Measurements from ENCODE around the gene RALGDS.
A peak's percentile ranks its signal among the peaks of the same experiment; 100 is the strongest.

The RALGDS gene

DNA sequence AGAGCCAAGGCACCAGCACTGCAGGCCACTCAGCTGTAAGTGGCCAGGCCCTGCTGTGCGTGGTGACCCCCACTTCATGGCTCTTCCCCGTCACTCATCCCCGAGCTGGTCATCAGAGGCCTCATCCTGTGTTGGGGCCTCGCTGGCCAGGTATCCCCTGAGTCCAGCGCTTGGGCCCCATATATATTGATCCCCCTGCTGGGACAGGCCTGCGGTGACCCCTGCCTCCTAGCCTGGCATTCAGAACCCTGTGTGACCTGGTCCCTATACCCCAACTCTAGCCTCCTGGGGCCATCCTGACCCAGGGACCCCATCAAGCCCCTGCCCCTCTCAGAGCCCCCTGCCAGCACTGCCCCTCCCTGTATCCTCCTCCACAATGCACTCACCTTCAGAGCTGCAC is 30.0 kb upstream of the RALGDS start:
- DNase-seq (ENCODE audit: low spot score), result no peak

DNA sequence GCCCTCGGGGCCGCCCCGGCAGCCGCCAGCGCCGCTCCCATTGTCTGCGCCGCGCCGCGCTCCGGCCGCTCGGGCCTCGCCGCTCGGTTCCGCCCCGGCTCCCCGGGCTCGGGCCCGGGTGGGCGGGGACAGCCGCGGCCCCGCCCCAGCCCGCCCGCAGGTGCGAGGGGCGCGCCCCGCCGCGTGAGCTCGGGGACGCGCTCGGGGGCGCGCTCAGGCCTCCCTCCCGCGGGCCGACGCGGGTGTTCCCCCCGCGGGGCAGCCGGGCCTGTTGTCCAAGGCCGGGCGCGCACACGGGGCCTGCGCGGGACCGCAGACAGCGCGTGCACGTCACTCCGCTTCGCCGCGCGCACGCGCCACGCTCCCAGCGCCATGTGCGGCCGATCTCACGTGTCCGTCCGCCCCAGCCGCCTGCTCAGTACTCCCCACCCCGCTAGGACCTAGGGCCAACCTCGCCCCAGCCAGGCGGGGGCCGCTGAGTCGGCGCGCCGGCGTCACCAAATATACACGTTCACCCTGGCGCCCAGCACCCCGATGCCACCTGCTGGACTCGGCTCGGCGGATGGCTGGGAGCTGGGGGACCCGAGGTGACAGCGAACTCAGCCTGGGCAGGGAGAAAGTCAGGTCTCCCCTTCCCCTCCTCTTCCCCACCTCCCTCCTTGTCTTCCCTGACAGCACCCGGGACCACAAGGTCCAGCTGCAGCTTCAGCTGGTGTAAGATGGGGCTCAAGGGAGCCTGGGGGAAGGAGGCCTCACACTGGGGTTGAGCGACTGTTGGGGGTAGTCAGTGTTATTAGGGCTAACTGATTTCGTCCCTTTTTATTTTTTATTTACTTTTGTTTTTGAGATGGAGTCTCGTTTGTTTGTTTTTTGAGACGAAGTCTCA is 28.3 kb upstream of the RALGDS start:
- peak; percentile 93 for DNase-seq (ENCODE audit: low spot score)

DNA sequence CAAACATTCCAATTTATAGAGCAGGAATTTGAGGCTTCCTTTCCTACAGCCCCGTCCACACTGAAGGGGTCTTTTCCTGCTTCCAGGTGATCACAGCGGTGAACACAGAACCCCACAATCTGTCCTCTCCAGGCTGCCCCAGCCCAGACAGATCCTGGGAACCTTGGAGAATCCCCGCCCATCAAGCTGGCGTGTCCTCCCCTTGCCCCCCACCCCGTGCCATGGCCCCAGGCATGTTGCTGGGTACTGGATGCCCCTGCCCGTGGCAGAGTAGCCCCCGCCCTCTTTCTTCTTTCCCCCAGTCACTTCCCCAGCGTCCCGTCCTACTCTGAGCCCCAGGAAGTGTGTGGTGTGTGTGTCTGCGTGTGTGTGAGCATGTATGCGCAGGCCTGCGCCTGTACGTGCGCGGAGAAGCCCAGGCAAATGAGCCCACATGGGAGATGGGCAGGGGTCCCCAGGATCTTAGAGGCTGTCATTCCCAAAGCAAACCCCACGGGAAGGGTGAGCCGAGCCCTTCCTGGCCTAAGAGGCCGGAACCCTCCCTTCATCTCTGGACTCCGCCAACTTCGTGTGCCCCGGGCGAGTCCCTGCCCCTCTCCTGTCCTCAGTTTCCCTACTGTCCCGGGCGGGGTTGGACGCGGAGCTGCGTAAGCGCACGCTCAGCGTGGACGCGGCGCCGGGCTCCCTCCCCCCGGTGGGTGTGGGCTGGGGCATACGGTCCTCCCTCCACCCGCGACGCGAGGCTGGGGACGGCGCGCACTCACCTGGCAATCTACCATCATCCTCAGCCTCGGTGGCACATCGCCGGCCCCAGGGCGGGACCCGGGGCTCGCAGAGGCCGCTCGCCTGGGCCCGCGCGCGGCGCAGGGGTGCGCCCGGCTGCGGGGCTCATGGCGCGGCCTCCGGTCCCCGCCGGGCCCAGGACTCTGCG is 27.4 kb upstream of the RALGDS start:
- DNase-seq (ENCODE audit: low spot score), result peak; percentile 71

DNA sequence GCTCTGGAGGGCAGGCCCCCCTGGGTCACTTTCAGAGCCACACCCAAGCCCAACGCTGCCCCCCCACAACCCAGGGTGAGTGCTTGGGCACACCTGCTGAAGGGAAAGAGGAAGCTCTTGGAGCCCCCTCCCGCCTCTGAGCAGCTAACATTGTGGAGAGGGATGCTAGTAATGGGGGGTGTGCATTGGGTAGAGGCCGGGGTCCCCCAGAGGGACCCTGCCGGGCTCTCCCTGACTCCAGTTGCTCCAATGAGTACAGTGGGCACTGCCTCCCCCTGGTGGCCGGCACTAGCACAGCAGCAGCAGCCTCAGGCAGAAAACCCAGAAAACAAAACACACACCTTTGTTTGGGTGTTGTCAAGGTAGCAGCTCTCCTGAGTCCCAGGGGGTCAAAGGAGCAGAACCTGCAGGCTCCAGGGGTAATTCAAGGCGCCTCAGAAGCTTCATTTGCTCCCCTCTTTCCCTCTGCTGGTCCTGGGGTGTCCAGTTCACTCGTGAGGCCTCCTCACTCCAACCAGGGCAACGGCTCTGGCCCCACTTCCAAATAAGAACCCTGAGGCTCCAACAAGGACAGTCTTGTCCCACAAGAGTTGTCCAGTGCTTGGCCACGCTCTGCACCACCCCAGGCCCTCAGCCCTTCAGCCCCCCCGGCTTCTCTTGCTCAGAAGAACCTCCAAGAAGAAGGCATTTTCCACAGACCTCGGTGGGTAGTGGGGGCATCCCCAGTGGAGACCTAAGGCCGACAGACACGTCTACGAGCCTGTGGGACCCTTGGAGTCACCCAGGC is 26.6 kb upstream of the RALGDS start:
- peak; percentile 82 for DNase-seq (ENCODE audit: low spot score)

DNA sequence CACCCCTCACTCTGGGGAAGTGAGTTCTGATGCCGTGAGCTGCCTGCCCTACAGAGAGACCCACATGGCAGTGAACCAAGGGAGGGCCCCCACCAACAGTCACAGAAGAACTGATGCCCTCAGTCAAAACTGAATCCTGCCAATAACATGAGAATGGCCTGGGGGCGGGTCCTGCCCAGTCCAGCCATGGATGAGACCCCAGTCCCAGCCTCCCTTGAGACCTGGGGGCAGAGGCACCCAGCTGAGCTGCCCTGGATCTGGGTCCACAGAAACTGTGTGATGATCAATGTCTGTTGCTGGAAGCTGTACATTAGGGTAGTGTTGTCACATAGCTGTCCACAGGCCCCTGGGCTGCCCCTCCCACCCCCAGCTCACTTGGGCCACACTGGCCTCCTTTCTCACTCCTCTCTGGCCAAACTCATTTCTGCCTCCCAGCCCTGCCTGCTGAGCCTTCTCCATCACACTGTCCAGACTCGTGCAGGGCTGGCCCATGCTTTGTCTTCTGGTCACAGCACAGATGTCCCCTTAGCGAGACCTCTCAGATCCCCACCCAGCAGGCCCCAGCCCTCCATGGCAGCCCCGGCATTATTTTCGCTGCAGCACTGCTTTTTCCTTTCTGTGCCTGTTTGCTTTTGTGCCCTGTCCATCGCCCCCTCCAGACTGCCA is 25.8 kb upstream of the RALGDS start:
- DNase-seq (ENCODE audit: low spot score), result no peak

DNA sequence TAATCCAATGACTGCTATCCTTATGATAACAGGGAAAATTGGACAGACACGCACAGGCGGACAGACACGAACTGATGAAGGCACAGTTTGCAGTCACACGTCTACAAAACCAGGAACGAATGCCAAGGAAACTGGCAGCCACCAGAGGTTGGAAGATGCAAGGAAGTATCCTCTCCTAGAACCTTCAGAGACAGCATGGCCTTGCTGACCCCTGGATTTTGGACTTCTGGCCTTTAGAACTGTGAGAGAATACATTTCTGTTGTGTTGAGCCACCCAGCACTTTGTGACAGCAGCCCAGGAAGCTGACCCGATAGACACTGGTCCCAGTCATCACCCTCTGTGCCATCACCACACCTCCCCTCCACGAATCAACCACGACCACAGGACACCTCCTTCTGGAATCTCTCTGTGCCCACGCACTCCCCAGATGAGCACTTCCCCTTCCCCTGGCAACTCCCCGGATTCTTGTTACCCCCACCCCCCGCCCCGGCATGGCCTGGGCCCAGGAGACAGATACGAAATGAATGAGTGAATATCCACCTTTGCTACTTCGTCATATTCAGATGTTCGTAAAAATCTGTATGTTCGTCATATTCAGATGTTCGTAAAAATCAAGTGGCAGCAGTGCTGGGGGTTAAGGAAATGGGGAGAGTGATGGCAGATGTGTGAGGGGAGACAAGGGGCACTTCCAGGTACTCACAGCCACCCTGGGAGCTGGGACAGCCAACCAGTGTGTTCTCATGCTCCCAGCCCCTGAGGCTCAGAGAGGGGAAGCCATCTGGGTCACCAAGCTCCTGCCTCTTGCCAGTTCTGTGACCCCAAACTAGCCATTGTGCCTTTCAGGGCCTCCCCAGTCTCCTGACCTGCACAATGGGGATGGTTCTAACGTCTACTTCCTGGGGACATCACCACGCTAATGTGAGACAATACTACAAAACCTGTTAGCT is 24.1 kb upstream of the RALGDS start:
- no peak for DNase-seq (ENCODE audit: low spot score)

DNA sequence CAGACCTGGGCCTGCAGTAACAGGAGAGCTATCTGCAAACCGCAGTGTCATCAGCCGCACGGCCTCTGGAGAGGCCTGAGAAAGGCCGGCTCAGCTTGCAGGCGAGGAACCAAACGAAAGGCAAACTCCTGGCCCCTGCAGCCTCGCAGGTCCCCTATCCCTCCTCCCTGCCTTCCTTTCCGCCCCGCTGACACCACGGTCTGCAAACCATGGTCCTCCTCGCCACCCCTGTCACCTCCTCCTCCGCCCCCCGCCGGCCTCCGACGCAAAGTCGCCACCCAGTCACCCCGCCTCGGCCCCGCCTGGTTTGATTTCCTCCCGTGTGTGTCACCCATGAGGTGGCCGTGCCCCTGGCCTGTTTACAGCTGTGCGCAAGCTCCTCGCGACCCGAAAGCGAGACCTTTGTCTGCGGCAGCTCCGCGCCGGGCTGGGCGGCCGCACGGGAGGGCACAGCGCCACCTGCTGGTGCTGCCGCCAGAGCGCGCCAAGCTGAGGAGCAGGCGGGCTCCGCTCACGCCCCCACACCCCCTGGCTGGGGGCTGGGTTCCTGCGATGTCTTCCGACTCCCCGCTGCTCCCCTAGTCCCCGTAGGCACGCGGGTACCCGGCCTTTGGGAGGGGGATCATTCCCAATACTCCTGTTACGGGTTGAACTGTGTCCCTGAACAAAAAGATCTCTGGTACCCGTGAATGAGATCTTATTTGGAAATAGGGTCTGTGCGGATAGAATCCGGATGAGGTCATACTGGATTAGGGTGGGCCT is 23.3 kb upstream of the RALGDS start:
- DNase-seq (ENCODE audit: low spot score), result peak; percentile 79

DNA sequence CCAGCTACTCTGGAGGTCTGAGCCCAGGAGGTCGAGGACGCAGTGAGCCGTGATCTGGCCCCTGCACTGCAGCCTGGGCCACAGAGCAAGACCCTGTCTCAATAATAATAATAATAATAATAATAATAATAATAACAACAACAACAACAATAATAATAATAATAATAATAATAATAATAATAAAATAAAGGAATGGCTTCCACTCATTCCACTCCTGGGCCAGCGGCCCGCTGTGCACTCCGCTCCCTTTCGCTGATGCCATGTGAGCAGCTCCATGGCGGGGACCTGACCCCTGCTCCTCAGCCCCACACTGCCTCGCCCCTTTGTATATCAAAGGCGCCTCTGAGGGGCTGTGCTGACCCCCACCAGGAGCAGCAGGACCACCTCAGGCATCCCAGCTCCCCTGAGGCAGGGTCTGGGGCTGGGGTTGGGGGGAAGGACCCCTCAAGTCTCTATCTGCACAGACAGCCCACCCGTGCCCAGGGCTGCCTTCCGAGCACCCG is 22.6 kb upstream of the RALGDS start:
- no peak for DNase-seq (ENCODE audit: low spot score)

DNA sequence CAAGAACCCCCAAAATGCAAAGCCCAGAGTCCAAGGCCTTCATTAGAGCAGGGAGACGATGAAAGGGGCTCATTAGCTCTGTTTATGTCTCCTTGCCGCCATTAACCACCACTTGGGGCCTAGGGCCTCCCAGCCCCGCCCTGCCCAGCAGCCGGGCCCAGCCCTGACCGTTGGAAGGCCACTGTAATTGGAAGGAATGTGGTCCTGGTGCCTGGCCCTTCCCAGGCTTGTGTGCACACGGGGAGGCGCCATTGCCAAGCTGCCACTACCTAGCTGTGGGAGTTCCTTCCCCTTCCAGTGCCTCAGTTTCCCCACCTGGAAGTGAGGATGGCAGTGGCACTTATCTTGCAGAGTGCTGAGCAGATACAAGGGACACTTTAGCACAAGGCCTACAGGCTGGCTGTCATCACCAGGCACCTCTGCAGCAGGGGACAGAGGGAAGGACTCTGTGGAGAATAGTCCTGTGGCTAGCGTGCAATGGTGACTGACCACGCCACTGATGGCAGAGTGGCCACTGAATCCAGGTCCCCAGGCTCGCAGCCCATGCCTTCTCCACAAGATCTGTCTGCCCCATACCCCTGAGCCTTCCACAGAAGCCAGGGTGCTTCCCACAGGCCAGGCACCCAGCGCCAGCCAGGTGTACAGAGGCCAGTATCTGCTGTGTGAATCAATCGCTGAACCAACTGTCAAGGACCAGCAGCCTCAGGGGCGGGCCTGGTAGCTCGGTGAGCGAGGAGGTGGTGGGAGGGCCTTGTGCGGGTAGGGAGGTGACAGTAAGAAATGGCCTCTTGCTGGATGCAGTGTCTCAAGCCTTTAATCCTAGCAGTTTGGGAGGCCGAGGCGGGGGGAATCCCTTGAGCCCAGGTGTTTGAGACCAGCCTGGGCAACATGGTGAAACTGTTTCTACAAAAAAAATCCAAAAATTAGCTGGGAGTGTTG is 21.9 kb upstream of the RALGDS start:
- DNase-seq (ENCODE audit: low spot score), result no peak

DNA sequence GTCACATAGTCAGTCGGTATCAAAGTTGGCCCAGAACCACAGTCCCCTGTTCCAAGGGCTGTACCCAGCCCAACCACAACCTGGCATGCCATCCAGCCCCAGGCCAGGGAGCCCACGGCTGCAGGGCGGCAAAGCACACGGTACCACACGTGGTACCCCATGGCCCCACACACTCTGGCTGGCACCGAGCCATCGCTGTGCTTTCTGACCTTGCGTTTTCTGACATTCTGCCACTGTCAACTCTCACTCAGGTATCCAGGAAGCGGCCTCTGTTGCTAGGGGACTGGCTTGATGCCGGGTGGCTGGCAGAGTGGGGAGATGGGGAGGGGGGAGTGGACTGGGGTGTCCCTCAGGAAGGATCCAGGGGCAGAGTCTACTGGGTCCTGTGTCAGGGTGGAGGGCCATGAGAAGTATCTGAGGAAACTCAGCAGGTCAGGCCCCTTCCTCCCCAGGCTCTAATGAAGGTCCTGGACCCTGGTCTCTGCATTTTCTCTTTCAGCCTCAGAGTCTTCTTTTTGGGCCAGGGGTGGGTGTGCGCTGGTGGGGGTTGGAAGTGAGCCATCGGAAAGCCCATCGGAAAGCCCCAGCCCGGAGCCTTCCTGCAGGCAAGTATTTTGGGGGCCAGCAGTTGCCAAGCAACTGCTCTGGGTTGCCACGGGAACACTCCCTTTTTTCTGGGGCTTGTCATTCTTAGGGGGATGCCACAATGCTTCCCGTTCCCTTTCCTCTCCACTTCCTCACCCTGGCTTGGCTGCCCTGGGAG is 21.0 kb upstream of the RALGDS start:
- DNase-seq (ENCODE audit: low spot score), result no peak

DNA sequence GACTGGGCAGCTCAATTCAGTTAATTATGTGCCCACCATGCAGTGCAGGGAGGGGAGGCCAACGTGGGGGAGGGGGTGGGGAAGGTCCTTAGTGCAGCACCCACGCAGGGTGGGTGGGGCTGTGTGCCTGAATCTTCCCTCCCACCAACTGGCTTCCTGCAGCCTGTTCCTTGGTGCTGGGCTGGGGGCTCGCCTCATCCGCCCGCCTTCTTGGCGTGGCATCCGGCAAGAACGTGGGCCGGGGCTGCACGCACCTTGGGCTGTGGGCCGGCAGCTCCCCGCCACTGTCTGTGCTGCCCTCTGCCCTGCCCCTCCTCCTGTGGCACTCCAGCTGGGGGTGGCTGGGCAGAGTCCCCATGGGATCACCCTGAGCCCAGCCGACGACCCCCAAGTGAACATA is 19.6 kb upstream of the RALGDS start:
- no peak for DNase-seq (ENCODE audit: low spot score)

DNA sequence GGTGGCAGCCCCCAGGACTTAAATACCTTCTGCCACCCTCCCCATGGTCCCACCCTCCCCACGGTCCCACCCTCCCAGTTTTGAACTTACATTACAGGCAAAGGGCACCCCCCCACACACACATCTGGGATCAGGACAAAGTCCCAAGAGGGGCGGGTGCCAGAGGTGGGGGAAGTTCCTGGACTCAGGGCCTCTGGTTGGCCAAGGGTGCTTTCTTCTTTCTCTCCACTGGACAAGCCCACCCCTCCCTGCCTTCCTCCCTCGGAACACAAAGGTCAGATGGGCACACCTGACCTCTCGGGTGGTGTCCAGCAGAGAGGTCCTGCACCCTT is 19.1 kb upstream of the RALGDS start:
- no peak for DNase-seq (ENCODE audit: low spot score)

DNA sequence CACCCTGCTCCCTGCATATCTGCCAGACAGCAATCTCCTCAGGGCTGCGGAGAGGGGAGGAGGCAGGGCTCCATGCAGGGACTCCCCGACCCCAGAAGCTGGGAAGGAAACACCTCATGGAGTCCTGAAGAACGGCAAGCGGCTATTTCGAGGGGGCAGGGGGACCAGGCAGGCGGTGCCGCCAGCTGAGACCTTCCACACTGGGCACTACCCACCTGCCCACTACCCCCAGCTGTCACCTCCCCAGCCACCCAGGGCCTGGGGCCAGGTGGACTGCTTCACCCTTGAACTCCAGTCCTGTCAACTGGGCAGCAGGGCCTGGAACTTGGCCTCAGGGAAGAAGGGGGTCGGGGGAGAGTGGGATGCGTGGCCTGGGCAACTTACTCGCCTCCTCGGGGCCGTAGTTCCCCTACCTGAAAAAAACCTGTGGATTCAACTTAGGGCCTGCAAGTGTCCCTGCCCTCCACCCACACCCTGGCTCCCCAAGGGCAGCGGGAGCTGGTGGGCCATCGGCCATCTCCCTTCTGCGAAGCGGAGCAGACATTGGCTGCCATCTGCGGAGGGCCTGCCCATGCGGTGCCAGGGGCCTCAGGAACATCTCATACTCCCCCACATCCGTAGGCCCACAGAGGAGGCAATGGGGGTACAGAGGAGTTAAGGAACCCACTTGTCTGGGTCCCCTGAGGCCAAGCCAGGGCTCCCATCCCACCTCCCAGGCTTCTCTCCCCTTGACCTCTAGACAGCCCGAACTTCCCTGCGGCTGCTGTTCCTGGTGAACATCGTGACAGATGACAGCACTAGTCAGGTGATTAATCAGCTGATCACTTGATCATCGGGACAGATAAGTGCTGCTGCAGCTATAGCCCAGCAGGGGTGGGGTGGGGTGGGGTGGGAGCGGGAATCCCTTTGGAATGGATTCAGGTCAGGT is 18.5 kb upstream of the RALGDS start:
- DNase-seq (ENCODE audit: low spot score), result no peak

DNA sequence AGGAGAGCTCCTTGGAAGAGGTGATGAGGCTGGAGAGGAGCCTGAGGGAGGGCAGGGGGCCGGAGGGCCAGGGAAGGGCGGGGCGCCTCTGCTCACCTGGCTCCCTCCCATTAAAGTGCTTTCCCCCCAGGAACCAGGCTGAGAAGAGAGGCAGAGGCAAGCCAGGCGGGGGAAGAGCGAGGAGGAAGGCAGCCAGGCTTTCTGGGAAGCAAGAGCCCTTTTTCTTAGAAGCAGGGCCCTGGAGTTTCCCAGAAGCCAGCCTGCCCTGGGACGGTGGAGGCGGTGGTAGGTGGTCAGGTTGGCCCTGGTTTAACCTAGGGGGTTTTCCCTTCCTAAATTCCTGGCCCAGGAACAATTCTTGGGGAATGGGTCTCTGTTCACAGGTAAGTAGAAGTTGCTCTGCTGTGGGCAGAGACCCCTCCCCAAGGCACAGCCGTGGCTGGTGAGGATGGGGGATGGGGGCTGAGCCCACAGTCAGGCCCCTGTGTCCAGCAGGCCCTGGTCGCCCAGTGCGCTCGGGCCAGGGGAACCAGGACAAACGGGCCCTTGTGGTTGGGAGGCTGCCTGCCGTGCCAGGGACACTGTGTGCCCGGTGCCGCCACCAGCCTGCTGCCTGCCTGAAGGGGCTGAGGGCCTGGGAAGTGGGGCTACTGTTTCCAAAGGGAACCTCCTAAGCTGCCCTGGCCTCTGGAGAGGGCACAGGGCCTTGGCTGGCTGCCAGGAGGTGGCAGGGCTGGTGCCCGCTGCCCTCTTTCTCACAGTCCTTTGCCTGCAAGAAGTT is 16.6 kb upstream of the RALGDS start:
- DNase-seq (ENCODE audit: low spot score), result peak; percentile 51

DNA sequence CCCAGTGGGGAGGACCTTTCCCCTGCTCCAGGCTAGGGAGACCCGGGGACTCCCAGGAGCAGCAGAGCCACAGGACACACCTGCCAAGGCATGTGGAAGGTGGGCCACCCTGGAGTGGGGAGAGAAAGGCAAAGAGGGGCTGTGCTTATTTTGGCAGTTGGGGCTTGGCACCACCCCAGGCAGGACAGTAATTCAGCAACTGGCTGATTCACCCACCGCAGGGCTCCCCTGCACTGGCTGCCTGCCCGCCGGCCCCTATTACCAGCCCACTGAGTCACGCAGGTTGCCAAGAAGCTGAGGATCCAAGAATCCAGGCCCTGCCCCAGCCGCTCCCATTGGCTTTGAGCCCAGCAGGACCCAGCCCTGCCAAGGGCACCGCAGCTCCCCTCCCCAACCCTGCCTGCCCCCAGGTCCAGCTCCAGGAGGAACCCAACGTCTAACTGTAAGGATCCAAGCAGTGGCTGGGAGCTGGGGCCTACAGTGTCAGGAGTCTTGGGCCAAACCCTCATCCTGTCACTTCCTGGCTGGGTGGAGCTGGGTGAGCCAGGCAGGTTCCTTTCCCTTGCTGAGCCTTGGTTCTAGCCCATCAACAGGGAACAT is 14.2 kb upstream of the RALGDS start:
- DNase-seq (ENCODE audit: low spot score), result peak; percentile 71
